HCT116 (cell line): Measurements from ENCODE around the gene ITGA11. TPM values are rescaled to one million over a fixed set of nuclear protein-coding genes. Genes with fewer than 3 reads are reported as not detected.

Source experiments
- ATAC-seq: fragments of 200-7000 bp; cut with Tn5 transposase; 2 replicates; pipeline ENCODE4 v1.9.1; 2020; ENCODE audit warnings: mild to moderate bottlenecking, moderate library complexity
- BruUV-seq: library from RNA; stranded (reverse); fragments of 400-500 nt; replicated peaks from 2 replicates; lab custom pipeline; 2021; lab: Mats Ljungman, UMichigan
- CTCF ChIA-PET: fragments of 300-600 bp; sonication (Branson Sonifier 250); formaldehyde crosslinking; loops from one replicate; lab custom pipeline; 2021; ENCODE audit warnings: antibody characterized with exemption; lab: Charles Lee
- POLR2A ChIA-PET: fragments of 300-600, 350-600 bp; sonication (Branson Sonifier 250); formaldehyde crosslinking; loops from one replicate; lab custom pipeline; 2021; ENCODE audit warnings: antibody characterized with exemption; lab: Charles Lee
- RAD21 ChIA-PET, 2 experiments: fragments of 300-600 bp; sonication (Branson Sonifier 250); formaldehyde crosslinking; loops; one replicate each; lab custom pipeline; 2023; ENCODE audit warnings: low total read pairs in 2 of 2; ENCODE audit not compliant: uncharacterized antibody in 2 of 2, unreplicated experiment in 2 of 2, low non-redundant PET in 1 of 2; lab: Charles Lee
- DNase-seq: peaks from one replicate; pipeline ENCODE4 v3.0.0-alpha.2; 2010; ENCODE audit warnings: low read depth, low spot score
- H2AFZ ChIP-seq: fragments of 200-600 bp; shearing (Covaris generic), sonication (generic); 2 replicates; pipeline ENCODE4 v1.6.1; 2017; ENCODE audit warnings: low read depth, mixed run types, mixed read lengths, antibody characterized with exemption, low read length; ENCODE audit not compliant: poor library complexity, severe bottlenecking
- H3K27ac ChIP-seq: 2 replicates; pipeline ENCODE4 v1.5.1; 2012; ENCODE audit warnings: low read depth, low read length
- H3K27me3 ChIP-seq: fragments of 200-600 bp; sonication (generic); 2 replicates; pipeline ENCODE4 v1.6.1; 2016; ENCODE audit warnings: mixed run types, low read length, mixed read lengths; ENCODE audit not compliant: insufficient read depth
- H3K36me3 ChIP-seq, 2 experiments: fragments of 200-500 bp in 1 of 2; fragments of 200-600 bp in 1 of 2; sonication (Bioruptor generic) in 1 of 2; sonication (generic) in 1 of 2; 2 replicates each; pipeline versions ENCODE4 v1.5.1 to v1.6.1; 2014 to 2016; ENCODE audit warnings: low read length in 2 of 2, inconsistent platforms in 1 of 2, mixed read lengths in 1 of 2, mixed run types in 1 of 2; ENCODE audit not compliant: insufficient read depth in 2 of 2, control insufficient read depth in 1 of 2
- H3K4me1 ChIP-seq, 2 experiments: fragments of 200-600 bp in 1 of 2; sonication (generic) in 1 of 2; 2 replicates each; pipeline versions ENCODE4 v1.5.1 to v1.6.1; 2012 to 2017; ENCODE audit warnings: low read length in 2 of 2, inconsistent platforms in 1 of 2, mild to moderate bottlenecking in 1 of 2, mixed read lengths in 1 of 2, mixed run types in 1 of 2, moderate library complexity in 1 of 2; ENCODE audit not compliant: insufficient read depth in 2 of 2, control insufficient read depth in 1 of 2
- H3K4me2 ChIP-seq: fragments of 200-600 bp; sonication (generic); 2 replicates; pipeline ENCODE4 v1.6.1; 2017; ENCODE audit warnings: mixed run types, low read length, mixed read lengths
- H3K4me3 ChIP-seq, 2 experiments: fragments of 200-600 bp in 1 of 2; sonication (generic) in 1 of 2; replicated peaks in 1 of 2; 2 replicates each; pipeline ENCODE4 v1.5.1; 2011 to 2016; ENCODE audit warnings: low read length in 2 of 2, control low read depth in 1 of 2, low read depth in 1 of 2, mild to moderate bottlenecking in 1 of 2, mixed read lengths in 1 of 2, mixed run types in 1 of 2
- H3K79me2 ChIP-seq: fragments of 200-600 bp; sonication (generic); 2 replicates; pipeline ENCODE4 v1.6.1; 2017; ENCODE audit warnings: mild to moderate bottlenecking, mixed run types, low read length, moderate library complexity, mixed read lengths; ENCODE audit not compliant: insufficient read depth
- H3K9ac ChIP-seq: fragments of 200-600 bp; sonication (generic); 2 replicates; pipeline ENCODE4 v1.6.1; 2016; ENCODE audit warnings: low read length, mixed read lengths
- H3K9me2 ChIP-seq: fragments of 200-600 bp; sonication (generic), shearing (Covaris generic); 2 replicates; pipeline ENCODE4 v1.6.1; 2017; ENCODE audit warnings: mixed run types, mild to moderate bottlenecking, moderate library complexity; ENCODE audit not compliant: insufficient read depth
- H3K9me3 ChIP-seq, 2 experiments: fragments of 200-500 bp in 1 of 2; fragments of 200-600 bp in 1 of 2; sonication (Bioruptor generic) in 1 of 2; sonication (generic) in 1 of 2; 2 replicates each; pipeline ENCODE4 v1.6.1; 2014 to 2017; ENCODE audit warnings: low read length in 2 of 2, mixed read lengths in 2 of 2, inconsistent platforms in 1 of 2, low read depth in 1 of 2, mild to moderate bottlenecking in 1 of 2, mixed run types in 1 of 2, moderate library complexity in 1 of 2; ENCODE audit not compliant: control insufficient read depth in 1 of 2, insufficient read depth in 1 of 2
- H4K20me1 ChIP-seq: fragments of 200-600 bp; sonication (generic), shearing (Covaris generic); 2 replicates; pipeline ENCODE4 v1.6.1; 2017; ENCODE audit warnings: mixed run types, mild to moderate bottlenecking, moderate library complexity; ENCODE audit not compliant: insufficient read depth
- ATF3 ChIP-seq: IDR thresholded peaks from 2 replicates; pipeline ENCODE4 v1.6.1; 2012
- EGR1 ChIP-seq: IDR thresholded peaks from 2 replicates; pipeline ENCODE4 v1.6.1; 2012; ENCODE audit warnings: low read depth
- ELF1 ChIP-seq: IDR thresholded peaks from 2 replicates; pipeline ENCODE4 v1.6.1; 2012; ENCODE audit warnings: low read depth, borderline replicate concordance
- JUND ChIP-seq: IDR thresholded peaks from 2 replicates; pipeline ENCODE4 v1.6.1; 2012
- RAD21 ChIP-seq: IDR thresholded peaks from 2 replicates; pipeline ENCODE4 v1.6.1; 2012; ENCODE audit warnings: low read depth, mild to moderate bottlenecking
- SRF ChIP-seq: IDR thresholded peaks from 2 replicates; pipeline ENCODE4 v1.6.1; 2012; ENCODE audit warnings: low read depth
- YY1 ChIP-seq: IDR thresholded peaks from 2 replicates; pipeline ENCODE4 v1.6.1; 2011; ENCODE audit warnings: low read length, low read depth, moderate library complexity, mild to moderate bottlenecking; ENCODE audit not compliant: insufficient replicate concordance; ENCODE audit errors: extremely low read depth
- ZFX ChIP-seq: fragments of 450-650 bp; IDR thresholded peaks from 2 replicates; pipeline ENCODE4 v1.6.1; 2017
- intact Hi-C: fragments of 100-400 bp; cut with micrococcal nuclease; formaldehyde crosslinking; loops from 2 replicates; pipeline ENCODE4 v1.10.0; 2022
- total RNA-seq: library from RNA; stranded (reverse); gene quantifications from one replicate; pipeline ENCODE4 v1.2.1, GENCODE V29; 2021; ENCODE audit not compliant: unreplicated experiment

Gene ITGA11
- total RNA-seq, 1 experiment from 2014 or later, result not detected

GRCh38 chr15:68335251-68335650 lies 96.7 kb downstream of the ITGA11 start (continued):
- TF ChIP-seq YY1 (no peak), JUND (no peak), EGR1 (no peak), SRF (no peak)

- POLR2A ChIA-PET, result no interaction called here
- BruUV-seq, result no TSS peak
Observed at GRCh38 chr15:68334661-68335124, 97.3 kb downstream of the ITGA11 start.

More at GRCh38 chr15:68334661-68335124, 97.3 kb downstream of the ITGA11 start:
- Histone ChIP-seq H3K4me1 (peaks cover 0 to 8% of the 10 kb centered on the region in 2 experiments; a peak in 2 of 4 replicates), H3K27me3 (no peaks in the 10 kb centered on the region; the same call in 1 of the 2 replicates), H3K79me2 (no peaks in the 10 kb centered on the region), H2AFZ (no peak overlapping the region), H3K27ac (no peak overlapping the region), H4K20me1 (no peaks in the 10 kb centered on the region), H3K9ac (no peak overlapping the region), H3K9me2 (no peaks in the 10 kb centered on the region)
- intact Hi-C loops, result no loop called here
- CTCF ChIA-PET, result interaction anchor here (1.3 kb wide), 1 partner anchor 28 kb away, joined by 3 read pairs; no protein-coding TSS in a partner anchor
- DNase-seq, result no peak
- no peak for TF ChIP-seq RAD21
- no peak for TF ChIP-seq ELF1
- no peak for TF ChIP-seq ATF3
- TF ChIP-seq ZFX, result no peak
- TF ChIP-seq, all 23 proteins: peak for 0
- H3K9me3 ChIP-seq, result no peaks in the 10 kb centered on the region
- ATAC-seq, result peak; percentile 50; the same call in 1 of the 2 replicates
- no peak overlapping the region for H3K4me3 ChIP-seq
- no peaks in the 10 kb centered on the region for H3K36me3 ChIP-seq
- no peak overlapping the region for H3K4me2 ChIP-seq
- RAD21 ChIA-PET, result no interaction called here
